SK-N-SH (cell line): ENCODE measurements around the gene CYFIP1.

ENCODE experiments used
- CTCF ChIP-seq: fragments of 200-600 bp; sonication (generic); IDR thresholded peaks from 2 replicates; pipeline ENCODE4 v1.6.1; 2017; ENCODE audit warnings: antibody characterized with exemption, mild to moderate bottlenecking, moderate library complexity
- FOSL2 ChIP-seq: IDR thresholded peaks from 2 replicates; pipeline ENCODE4 v1.4.0; 2012; ENCODE audit warnings: low read depth, mild to moderate bottlenecking, moderate library complexity, borderline replicate concordance
- POLR2AphosphoS5 ChIP-seq: IDR thresholded peaks from 2 replicates; pipeline ENCODE4 v1.6.1; 2012; ENCODE audit warnings: low read depth, low read length
- RCOR1 ChIP-seq: fragments of 150-350 bp; IDR thresholded peaks from 2 replicates; pipeline ENCODE4 v1.6.1; 2017; ENCODE audit warnings: antibody characterized with exemption, low read length
- TAF1 ChIP-seq: IDR thresholded peaks from 2 replicates; pipeline ENCODE4 v1.6.1; 2012; ENCODE audit warnings: low read depth, mild to moderate bottlenecking, low read length, moderate library complexity, borderline replicate concordance
- TEAD4 ChIP-seq: IDR thresholded peaks from 2 replicates; pipeline ENCODE4 v1.4.0; 2012; ENCODE audit warnings: mild to moderate bottlenecking, borderline replicate concordance; ENCODE audit not compliant: insufficient read depth

DNA sequence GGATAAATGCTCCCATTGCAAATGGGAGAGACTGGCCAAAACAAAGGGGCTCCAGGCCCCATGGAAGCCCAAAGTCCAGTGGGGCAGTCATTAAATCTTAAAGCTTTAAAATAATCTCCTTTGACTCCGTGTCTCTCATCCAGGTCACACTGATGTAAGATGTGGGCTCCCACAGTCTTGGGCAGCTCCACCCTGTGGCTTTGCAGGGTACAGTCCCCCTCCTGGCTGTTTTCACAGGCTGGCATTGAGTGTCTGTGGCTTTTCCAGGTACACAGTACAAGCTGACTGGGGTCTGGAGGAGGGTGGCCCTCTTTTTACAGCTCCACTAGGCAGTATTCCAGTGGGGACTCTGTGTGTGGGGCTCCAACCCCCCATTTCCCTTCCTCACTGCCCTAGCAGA is 95.8 kb downstream of the CYFIP1 start:
- TF ChIP-seq CTCF (peak; percentile 27; the same call in 1 of the 2 replicates), FOSL2 (no peak), TAF1 (no peak), TEAD4 (no peak), RCOR1 (no peak), POLR2AphosphoS5 (no peak)
